ENCODE results near the gene KRTAP10-3. TPM values are rescaled to one million over a fixed set of nuclear protein-coding genes. Genes with fewer than 3 reads are reported as not detected.

KRTAP10-3 gene
- total and polyA plus RNA-seq, 2 of the 13 experiments (the other 11 are each of a cell fraction or from before 2014, with no cell fraction given) = not detected

DNA sequence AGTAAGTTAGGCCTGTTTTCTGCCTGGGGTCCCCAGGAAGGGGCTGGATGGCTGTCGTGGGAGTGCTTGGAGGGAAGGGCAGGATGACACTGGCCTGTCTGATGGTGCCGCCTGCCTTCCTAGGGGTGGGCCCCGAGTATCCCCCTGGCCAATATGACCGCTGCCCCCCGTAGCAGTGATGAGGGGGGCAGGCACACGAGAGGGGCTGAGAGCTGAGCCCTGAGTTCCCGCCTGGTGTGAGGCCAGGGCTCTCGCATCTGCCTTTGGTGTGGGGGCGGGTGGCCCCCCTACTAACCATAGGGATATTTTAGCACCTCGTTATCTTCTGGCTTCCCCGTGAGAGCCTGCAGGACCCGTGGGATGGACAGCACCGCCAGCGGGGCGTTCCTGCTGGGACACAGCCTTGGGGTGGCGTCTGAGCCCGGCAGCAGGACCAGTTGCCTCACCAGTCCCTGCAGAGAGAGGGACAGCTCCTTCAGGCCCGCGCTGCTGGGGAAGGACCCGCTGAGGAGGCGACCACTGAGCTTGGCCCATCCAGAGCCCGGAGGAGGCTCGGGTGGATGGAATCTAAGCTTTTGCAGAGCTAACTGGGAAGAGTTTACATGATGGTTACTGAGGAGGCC, 29.0 kb downstream of the KRTAP10-3 start:
- Histone ChIP-seq H3K27ac (ENCODE audit: extremely low read length, insufficient read depth, low read length) (no peak overlapping the region), H2AFZ (ENCODE audit: low read length) (no peak overlapping the region), H4K20me1 (ENCODE audit: insufficient read depth, low read length) (no peaks in the 10 kb centered on the region), H3K27me3 (ENCODE audit: control insufficient read depth in 1 of 2, insufficient read depth in 2 of 2, low read length in 2 of 2) (peaks cover 0 to 14% of the 10 kb centered on the region in 2 experiments; a peak in 2 of 5 replicates), H3K4me2 (ENCODE audit: low read depth, low read length) (no peak overlapping the region), H3K36me3 (replicated peaks in 1 of 2; ENCODE audit: control insufficient read depth in 1 of 2, insufficient read depth in 2 of 2, low read length in 2 of 2) (no peaks in the 10 kb centered on the region), H3K4me1 (ENCODE audit: insufficient read depth, low read length) (peaks cover 21% of the 10 kb centered on the region), H3K79me2 (ENCODE audit: insufficient read depth, low read length) (no peaks in the 10 kb centered on the region), H3K4me3 (replicated peaks in 1 of 3; ENCODE audit: insufficient read depth in 1 of 3, low read depth in 2 of 3, low read length in 3 of 3) (no peak overlapping the region), H3K9ac (ENCODE audit: insufficient read depth, low read depth, low read length) (no peak overlapping the region), H3K9me3 (ENCODE audit: low read length) (no peaks in the 10 kb centered on the region)
- BruUV-seq (replicated peaks) = no TSS peak
- DNase-seq (ENCODE audit: low spot score) (no peak), FAIRE-seq (no peak), ATAC-seq (no peak)
- 32% methylated on average over 10 of the region's 23 CpGs for WGBS (ENCODE audit: low lambda C conversion rate)
- POLR2A ChIA-PET = no interaction called here
- CTCF ChIA-PET (ENCODE audit: low intra/inter-chr PET ratio, low total read pairs) = no interaction called here
- intact Hi-C loops (cut with micrococcal nuclease; ENCODE audit: unreplicated experiment) = no loop called here
- TF ChIP-seq GABPB1 (CRISPR knock-in tag; IDR thresholded peaks at IDR 0.05) (no peak), ZBTB21 (CRISPR knock-in tag; IDR thresholded peaks at IDR 0.05) (no peak), RARG (CRISPR knock-in tag; IDR thresholded peaks at IDR 0.05; ENCODE audit: low read depth) (no peak), GTF3A (CRISPR knock-in tag; conservative IDR thresholded peaks at IDR 0.05) (no peak), TEAD3 (CRISPR knock-in tag; optimal IDR thresholded peaks at IDR 0.05; ENCODE audit: borderline replicate concordance) (no peak), ZNF136 (CRISPR knock-in tag; IDR thresholded peaks at IDR 0.05; ENCODE audit: low read depth) (no peak)
- in situ Hi-C loops (cut with HindIII; ENCODE audit: extremely low pct_ligation_motif_present, low pct_unique_long_range_greater_than_20kb) = no loop called here

DNA sequence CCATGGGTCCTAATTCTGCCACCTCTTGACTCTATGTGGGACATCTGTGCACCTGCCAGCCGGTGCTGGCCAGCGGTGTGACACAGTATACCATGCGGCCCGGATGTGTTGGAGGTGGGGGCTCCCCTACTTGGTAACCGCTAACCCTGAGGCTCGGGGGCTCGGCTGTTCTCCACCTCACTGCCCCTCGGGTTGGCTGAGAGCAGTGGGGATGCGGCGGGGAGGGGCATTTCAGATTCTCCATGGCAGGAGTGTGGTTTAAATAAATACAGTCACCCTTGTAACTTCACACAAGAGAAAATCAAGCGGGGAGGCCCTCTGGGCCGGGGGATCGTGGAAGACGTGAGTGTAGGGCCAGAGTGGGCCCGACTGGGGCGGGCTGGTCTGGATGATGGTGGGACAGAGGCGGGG, 29.6 kb downstream of the KRTAP10-3 start:
- DNase-seq (ENCODE audit: low spot score) (no peak), ATAC-seq (no peak), FAIRE-seq (no peak)
- CTCF ChIA-PET (ENCODE audit: low intra/inter-chr PET ratio, low total read pairs) = no interaction called here
- Histone ChIP-seq H3K9me3 (ENCODE audit: low read length) (no peaks in the 10 kb centered on the region), H2AFZ (ENCODE audit: low read length) (no peak overlapping the region), H3K36me3 (replicated peaks in 1 of 2; ENCODE audit: control insufficient read depth in 1 of 2, insufficient read depth in 2 of 2, low read length in 2 of 2) (no peaks in the 10 kb centered on the region), H3K4me3 (replicated peaks in 1 of 3; ENCODE audit: insufficient read depth in 1 of 3, low read depth in 2 of 3, low read length in 3 of 3) (no peak overlapping the region), H4K20me1 (ENCODE audit: insufficient read depth, low read length) (no peaks in the 10 kb centered on the region), H3K9ac (ENCODE audit: insufficient read depth, low read depth, low read length) (no peak overlapping the region), H3K27ac (ENCODE audit: extremely low read length, insufficient read depth, low read length) (no peak overlapping the region), H3K27me3 (ENCODE audit: control insufficient read depth in 1 of 2, insufficient read depth in 2 of 2, low read length in 2 of 2) (peaks cover 0 to 14% of the 10 kb centered on the region in 2 experiments; a peak in 2 of 5 replicates), H3K79me2 (ENCODE audit: insufficient read depth, low read length) (no peaks in the 10 kb centered on the region), H3K4me1 (ENCODE audit: insufficient read depth, low read length) (peaks cover 21% of the 10 kb centered on the region), H3K4me2 (ENCODE audit: low read depth, low read length) (no peak overlapping the region)
- POLR2A ChIA-PET = no interaction called here
- BruUV-seq (replicated peaks) = no TSS peak
- TF ChIP-seq CHD4 (IDR thresholded peaks at IDR 0.05; ENCODE audit: borderline replicate concordance, low read length) (no peak), EZH2 (conservative IDR thresholded peaks at IDR 0.05; ENCODE audit: low read depth, low read length) (no peak)
- intact Hi-C loops (cut with micrococcal nuclease; ENCODE audit: unreplicated experiment) (no loop called here), in situ Hi-C loops (cut with HindIII; ENCODE audit: extremely low pct_ligation_motif_present, low pct_unique_long_range_greater_than_20kb) (no loop called here)
- WGBS (ENCODE audit: low lambda C conversion rate) = 60% methylated on average over 13 of the region's 17 CpGs
